ENCODE measurements around the gene IGSF21.

The IGSF21 gene

GRCh38 chr1:18107369-18108298, at the start of gene IGSF21:
Gene IGSF21, plus strand, starts transcription at chr1:18107798. Its CDS starts 331 bp downstream, at chr1:18108129.
- DNase-seq = no peak

GRCh38 chr1:18058206-18058921, 49.2 kb upstream of the IGSF21 start:
- DNase-seq = no peak

GRCh38 chr1:18058981-18059605, 48.5 kb upstream of the IGSF21 start:
- no peak for DNase-seq

GRCh38 chr1:18060366-18060765, 47.2 kb upstream of the IGSF21 start:
- no peak for DNase-seq

GRCh38 chr1:18062185-18062584, 45.4 kb upstream of the IGSF21 start:
- no peak for DNase-seq

- DNase-seq = no peak
These were observed 43.1 kb upstream of the IGSF21 start for GRCh38 chr1:18064534-18064933.

- no peak for DNase-seq
These were observed 41.0 kb upstream of the IGSF21 start for GRCh38 chr1:18066576-18066975.

- no peak for DNase-seq
These were observed 37.7 kb upstream of the IGSF21 start for GRCh38 chr1:18069903-18070302.

GRCh38 chr1:18072066-18072465, 35.5 kb upstream of the IGSF21 start:
- DNase-seq = no peak

GRCh38 chr1:18073066-18073642, 34.4 kb upstream of the IGSF21 start:
- DNase-seq = no peak

GRCh38 chr1:18077657-18078215, 29.9 kb upstream of the IGSF21 start:
- DNase-seq = no peak

GRCh38 chr1:18079941-18080735, 27.5 kb upstream of the IGSF21 start:
- no peak for DNase-seq

GRCh38 chr1:18085387-18086074, 22.1 kb upstream of the IGSF21 start:
- no peak for DNase-seq

GRCh38 chr1:18088077-18088594, 19.5 kb upstream of the IGSF21 start:
- no peak for DNase-seq

GRCh38 chr1:18089488-18089887, 18.1 kb upstream of the IGSF21 start:
- DNase-seq = no peak

GRCh38 chr1:18090636-18091035, 17.0 kb upstream of the IGSF21 start:
- no peak for DNase-seq

- DNase-seq = peak; percentile 53
These were observed 15.7 kb upstream of the IGSF21 start for GRCh38 chr1:18091660-18092446.

GRCh38 chr1:18093193-18093592, 14.4 kb upstream of the IGSF21 start:
- no peak for DNase-seq

GRCh38 chr1:18093646-18094045, 14.0 kb upstream of the IGSF21 start:
- DNase-seq = no peak

- DNase-seq = no peak
These were observed 13.5 kb upstream of the IGSF21 start for GRCh38 chr1:18094096-18094495.
